ENCODE results near the gene DEPDC7. TPM values are rescaled to one million over a fixed set of nuclear protein-coding genes. Genes with fewer than 3 reads are reported as not detected.

DEPDC7 gene
- polyA plus RNA-seq, 1 experiment, result 17.8 TPM

GRCh38 chr11:33006010-33006409 is 9.7 kb upstream of the DEPDC7 start:
- TF ChIP-seq, protein P1, sequence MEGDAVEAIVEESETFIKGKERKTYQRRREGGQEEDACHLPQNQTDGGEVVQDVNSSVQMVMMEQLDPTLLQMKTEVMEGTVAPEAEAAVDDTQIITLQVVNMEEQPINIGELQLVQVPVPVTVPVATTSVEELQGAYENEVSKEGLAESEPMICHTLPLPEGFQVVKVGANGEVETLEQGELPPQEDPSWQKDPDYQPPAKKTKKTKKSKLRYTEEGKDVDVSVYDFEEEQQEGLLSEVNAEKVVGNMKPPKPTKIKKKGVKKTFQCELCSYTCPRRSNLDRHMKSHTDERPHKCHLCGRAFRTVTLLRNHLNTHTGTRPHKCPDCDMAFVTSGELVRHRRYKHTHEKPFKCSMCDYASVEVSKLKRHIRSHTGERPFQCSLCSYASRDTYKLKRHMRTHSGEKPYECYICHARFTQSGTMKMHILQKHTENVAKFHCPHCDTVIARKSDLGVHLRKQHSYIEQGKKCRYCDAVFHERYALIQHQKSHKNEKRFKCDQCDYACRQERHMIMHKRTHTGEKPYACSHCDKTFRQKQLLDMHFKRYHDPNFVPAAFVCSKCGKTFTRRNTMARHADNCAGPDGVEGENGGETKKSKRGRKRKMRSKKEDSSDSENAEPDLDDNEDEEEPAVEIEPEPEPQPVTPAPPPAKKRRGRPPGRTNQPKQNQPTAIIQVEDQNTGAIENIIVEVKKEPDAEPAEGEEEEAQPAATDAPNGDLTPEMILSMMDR (IDR thresholded peaks at IDR 0.05; ENCODE audit: low read depth, low read length), result no peak
- ChIA-PET POLR2A (no interaction called here), CTCF (no interaction called here)
- Histone ChIP-seq H3K27ac (ENCODE audit: low read depth, low read length) (no peak overlapping the region), H3K9me3 (ENCODE audit: control insufficient read depth, insufficient read depth, low read length) (no peaks in the 10 kb centered on the region), H3K4me3 (ENCODE audit: low read depth, low read length) (no peak overlapping the region), H3K27me3 (ENCODE audit: control insufficient read depth, insufficient read depth, low read length) (no peaks in the 10 kb centered on the region)
- DNase-seq (ENCODE audit: low read depth, low spot score), result no peak

DNA sequence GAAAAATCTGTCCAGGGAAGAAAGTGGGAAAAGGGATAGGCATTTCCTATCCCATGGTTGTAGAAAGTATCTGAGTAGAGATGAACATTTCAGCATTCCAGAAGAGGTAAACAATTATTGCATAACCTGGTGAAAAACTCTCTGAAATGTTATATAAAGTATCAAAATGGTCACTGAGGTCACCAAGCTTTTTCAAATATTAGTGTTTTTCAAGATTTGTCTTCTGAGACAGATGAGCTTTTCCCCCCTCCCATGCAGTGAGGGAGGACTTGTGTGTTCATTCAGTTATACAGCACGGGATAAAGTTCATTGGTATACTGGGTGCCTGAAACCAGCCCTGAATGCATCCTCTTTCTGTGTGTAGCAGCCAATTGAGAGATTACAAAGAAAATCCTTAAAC is 1.9 kb upstream of the DEPDC7 start:
- ChIA-PET POLR2A (interaction anchor here (0.7 to 1.0 kb wide), 2 partner anchors 12 to 26 kb away, joined by 3 to 5 read pairs; partner anchors contain the start of gene TCP11L1), CTCF (no interaction called here)
- Histone ChIP-seq H3K27me3 (ENCODE audit: control insufficient read depth, insufficient read depth, low read length) (no peaks in the 10 kb centered on the region), H3K9me3 (ENCODE audit: control insufficient read depth, insufficient read depth, low read length) (peaks cover 4% of the 10 kb centered on the region; the same call in 1 of the 2 replicates), H3K27ac (ENCODE audit: low read depth, low read length) (no peak overlapping the region), H3K4me3 (ENCODE audit: low read depth, low read length) (no peak overlapping the region)
- TF ChIP-seq, protein P1 (IDR thresholded peaks at IDR 0.05; ENCODE audit: low read depth, low read length), result no peak
- peak; percentile 8 for DNase-seq (ENCODE audit: low read depth, low spot score)

DNA sequence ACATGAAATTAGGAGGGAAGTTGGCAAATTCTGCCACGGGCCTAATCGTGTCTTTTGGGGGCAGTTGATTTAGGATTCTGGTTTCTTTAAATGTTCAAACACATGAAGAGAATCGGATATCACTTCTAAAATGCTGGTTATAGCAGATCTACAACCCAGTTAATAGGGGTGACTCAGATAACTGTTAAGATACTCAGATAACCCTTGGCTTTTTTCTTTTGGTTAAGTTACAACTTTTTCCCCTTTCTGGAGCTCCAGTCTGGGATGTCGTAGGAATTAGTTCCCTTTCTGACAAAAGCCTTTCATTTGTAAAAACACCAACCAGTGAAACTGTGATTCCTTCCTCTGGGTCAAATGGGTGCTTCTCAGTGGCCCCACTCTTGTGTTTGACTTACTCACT is 976 bp downstream of the DEPDC7 start:
- ChIA-PET POLR2A (interaction anchor here (1.2 to 2.2 kb wide), 6 partner anchors 8 to 122 kb away, joined by 3 to 19 read pairs (median 6); partner anchors contain the start of gene TCP11L1), CTCF (interaction anchor here (0.7 to 0.8 kb wide), 2 partner anchors 12 to 23 kb away, joined by 3 to 4 read pairs; partner anchors contain the start of gene TCP11L1)
- peaks cover 4% of the 10 kb centered on the region; the same call in 1 of the 2 replicates for H3K9me3 ChIP-seq (ENCODE audit: control insufficient read depth, insufficient read depth, low read length)
- TF ChIP-seq, protein P1 (IDR thresholded peaks at IDR 0.05; ENCODE audit: low read depth, low read length), result no peak
- no peaks in the 10 kb centered on the region for H3K27me3 ChIP-seq (ENCODE audit: control insufficient read depth, insufficient read depth, low read length)
- no peak overlapping the region for H3K27ac ChIP-seq (ENCODE audit: low read depth, low read length)
- peak overlapping the region; percentile 77 for H3K4me3 ChIP-seq (ENCODE audit: low read depth, low read length)
- no peak for DNase-seq (ENCODE audit: low read depth, low spot score)

DNA sequence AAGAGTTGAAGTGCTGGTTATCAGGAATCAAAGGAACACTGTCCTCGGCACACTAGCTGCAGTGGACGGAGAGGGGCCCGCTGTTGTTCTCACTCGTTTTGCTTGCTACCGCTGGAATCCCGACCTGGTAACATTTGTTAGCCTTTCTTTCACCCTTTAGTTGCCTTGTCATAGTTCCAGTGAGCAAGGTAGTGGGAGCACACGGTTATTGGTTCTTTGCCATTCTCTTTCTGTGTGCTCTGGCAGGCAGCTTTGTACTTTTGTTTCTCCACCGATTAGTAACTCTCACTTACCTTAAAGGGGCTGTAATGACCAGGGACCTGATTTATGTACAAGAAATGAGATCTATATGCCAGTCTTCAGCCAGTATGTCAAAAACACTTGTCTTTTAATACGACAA is 1.8 kb downstream of the DEPDC7 start:
- ChIA-PET POLR2A (no interaction called here), CTCF (no interaction called here)
- TF ChIP-seq, protein P1 (IDR thresholded peaks at IDR 0.05; ENCODE audit: low read depth, low read length), result no peak
- Histone ChIP-seq H3K9me3 (ENCODE audit: control insufficient read depth, insufficient read depth, low read length) (peaks cover 4% of the 10 kb centered on the region; the same call in 1 of the 2 replicates), H3K27me3 (ENCODE audit: control insufficient read depth, insufficient read depth, low read length) (no peaks in the 10 kb centered on the region), H3K27ac (ENCODE audit: low read depth, low read length) (no peak overlapping the region), H3K4me3 (ENCODE audit: low read depth, low read length) (peak overlapping the region; percentile 10; the same call in 1 of the 2 replicates)
- no peak for DNase-seq (ENCODE audit: low read depth, low spot score)

- ChIA-PET CTCF (no interaction called here), POLR2A (no interaction called here)
- DNase-seq (ENCODE audit: low read depth, low spot score), result no peak
- Histone ChIP-seq H3K9me3 (ENCODE audit: control insufficient read depth, insufficient read depth, low read length) (peaks cover 4% of the 10 kb centered on the region; the same call in 1 of the 2 replicates), H3K27ac (ENCODE audit: low read depth, low read length) (no peak overlapping the region), H3K27me3 (ENCODE audit: control insufficient read depth, insufficient read depth, low read length) (no peaks in the 10 kb centered on the region), H3K4me3 (ENCODE audit: low read depth, low read length) (no peak overlapping the region)
- TF ChIP-seq, protein P1 (IDR thresholded peaks at IDR 0.05; ENCODE audit: low read depth, low read length), result no peak
These were observed 2.3 kb downstream of the DEPDC7 start for GRCh38 chr11:33017965-33018364.
